HL-60 (cell line): ENCODE measurements around the gene IRX4.

Experiments used
- DNase-seq, 2 experiments: peaks; one replicate each; pipeline ENCODE4 v3.0.0-alpha.2; 2010 to 2020; ENCODE audit warnings: low read depth in 1 of 2, low spot score in 1 of 2
- H3K27ac ChIP-seq: fragments of 250-450 bp; sonication (Bioruptor Pico); replicated peaks from 2 replicates; pipeline ENCODE4 v1.5.1; 2020; ENCODE audit warnings: mild to moderate bottlenecking, moderate library complexity
- H3K27me3 ChIP-seq: fragments of 250-450 bp; sonication (Bioruptor Pico); 2 replicates; pipeline ENCODE4 v1.5.1; 2021; ENCODE audit warnings: mild to moderate bottlenecking, moderate library complexity; ENCODE audit not compliant: insufficient read depth, poor library complexity, severe bottlenecking
- H3K4me3 ChIP-seq: replicated peaks from 2 replicates; pipeline ENCODE4 v1.5.1; 2011; ENCODE audit warnings: mild to moderate bottlenecking, control low read depth, low read length; ENCODE audit not compliant: insufficient read depth
- GABPA ChIP-seq: IDR thresholded peaks from 2 replicates; pipeline ENCODE4 v1.6.1; 2012; ENCODE audit warnings: low read depth
- POLR2AphosphoS5 ChIP-seq: IDR thresholded peaks from 2 replicates; pipeline ENCODE4 v1.6.1; 2012; ENCODE audit warnings: low read depth
- SPI1 ChIP-seq: IDR thresholded peaks from 2 replicates; pipeline ENCODE4 v1.6.1; 2012; ENCODE audit warnings: low read depth, mild to moderate bottlenecking, borderline replicate concordance
- TF ChIP-seq, protein P1 (sequence below): IDR thresholded peaks from 2 replicates; pipeline ENCODE4 v1.6.1; 2012; ENCODE audit warnings: low read depth; ENCODE audit not compliant: insufficient replicate concordance
- TF ChIP-seq, protein P2 (sequence below): IDR thresholded peaks from one replicate; pipeline ENCODE4 v1.5.1; 2011; ENCODE audit warnings: low read length, control low read depth, inconsistent platforms; ENCODE audit not compliant: insufficient read depth

IRX4 gene

DNA sequence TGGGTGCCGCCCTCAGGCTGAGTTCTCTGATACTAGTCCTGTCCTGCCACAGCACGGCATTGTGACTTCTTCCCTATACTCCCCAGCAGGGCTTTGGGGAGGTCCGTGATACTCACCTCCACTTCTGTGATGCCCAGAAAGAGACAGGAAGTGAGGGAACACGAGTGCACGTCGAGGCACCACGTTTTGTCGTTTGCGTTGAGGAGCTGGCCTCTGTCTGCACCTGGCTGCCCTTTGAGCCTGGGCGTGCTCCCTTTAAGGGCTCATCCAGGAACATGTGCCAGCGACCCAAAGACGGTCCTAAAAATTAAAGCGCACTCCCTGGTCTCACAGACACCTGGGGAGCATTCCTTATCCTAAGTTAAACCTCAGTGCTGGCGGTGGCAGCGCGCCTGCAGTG is 8.7 kb upstream of the IRX4 start:
- TF ChIP-seq, protein P1, sequence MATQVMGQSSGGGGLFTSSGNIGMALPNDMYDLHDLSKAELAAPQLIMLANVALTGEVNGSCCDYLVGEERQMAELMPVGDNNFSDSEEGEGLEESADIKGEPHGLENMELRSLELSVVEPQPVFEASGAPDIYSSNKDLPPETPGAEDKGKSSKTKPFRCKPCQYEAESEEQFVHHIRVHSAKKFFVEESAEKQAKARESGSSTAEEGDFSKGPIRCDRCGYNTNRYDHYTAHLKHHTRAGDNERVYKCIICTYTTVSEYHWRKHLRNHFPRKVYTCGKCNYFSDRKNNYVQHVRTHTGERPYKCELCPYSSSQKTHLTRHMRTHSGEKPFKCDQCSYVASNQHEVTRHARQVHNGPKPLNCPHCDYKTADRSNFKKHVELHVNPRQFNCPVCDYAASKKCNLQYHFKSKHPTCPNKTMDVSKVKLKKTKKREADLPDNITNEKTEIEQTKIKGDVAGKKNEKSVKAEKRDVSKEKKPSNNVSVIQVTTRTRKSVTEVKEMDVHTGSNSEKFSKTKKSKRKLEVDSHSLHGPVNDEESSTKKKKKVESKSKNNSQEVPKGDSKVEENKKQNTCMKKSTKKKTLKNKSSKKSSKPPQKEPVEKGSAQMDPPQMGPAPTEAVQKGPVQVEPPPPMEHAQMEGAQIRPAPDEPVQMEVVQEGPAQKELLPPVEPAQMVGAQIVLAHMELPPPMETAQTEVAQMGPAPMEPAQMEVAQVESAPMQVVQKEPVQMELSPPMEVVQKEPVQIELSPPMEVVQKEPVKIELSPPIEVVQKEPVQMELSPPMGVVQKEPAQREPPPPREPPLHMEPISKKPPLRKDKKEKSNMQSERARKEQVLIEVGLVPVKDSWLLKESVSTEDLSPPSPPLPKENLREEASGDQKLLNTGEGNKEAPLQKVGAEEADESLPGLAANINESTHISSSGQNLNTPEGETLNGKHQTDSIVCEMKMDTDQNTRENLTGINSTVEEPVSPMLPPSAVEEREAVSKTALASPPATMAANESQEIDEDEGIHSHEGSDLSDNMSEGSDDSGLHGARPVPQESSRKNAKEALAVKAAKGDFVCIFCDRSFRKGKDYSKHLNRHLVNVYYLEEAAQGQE: no peak
- TF ChIP-seq, protein P2, sequence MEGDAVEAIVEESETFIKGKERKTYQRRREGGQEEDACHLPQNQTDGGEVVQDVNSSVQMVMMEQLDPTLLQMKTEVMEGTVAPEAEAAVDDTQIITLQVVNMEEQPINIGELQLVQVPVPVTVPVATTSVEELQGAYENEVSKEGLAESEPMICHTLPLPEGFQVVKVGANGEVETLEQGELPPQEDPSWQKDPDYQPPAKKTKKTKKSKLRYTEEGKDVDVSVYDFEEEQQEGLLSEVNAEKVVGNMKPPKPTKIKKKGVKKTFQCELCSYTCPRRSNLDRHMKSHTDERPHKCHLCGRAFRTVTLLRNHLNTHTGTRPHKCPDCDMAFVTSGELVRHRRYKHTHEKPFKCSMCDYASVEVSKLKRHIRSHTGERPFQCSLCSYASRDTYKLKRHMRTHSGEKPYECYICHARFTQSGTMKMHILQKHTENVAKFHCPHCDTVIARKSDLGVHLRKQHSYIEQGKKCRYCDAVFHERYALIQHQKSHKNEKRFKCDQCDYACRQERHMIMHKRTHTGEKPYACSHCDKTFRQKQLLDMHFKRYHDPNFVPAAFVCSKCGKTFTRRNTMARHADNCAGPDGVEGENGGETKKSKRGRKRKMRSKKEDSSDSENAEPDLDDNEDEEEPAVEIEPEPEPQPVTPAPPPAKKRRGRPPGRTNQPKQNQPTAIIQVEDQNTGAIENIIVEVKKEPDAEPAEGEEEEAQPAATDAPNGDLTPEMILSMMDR: no peak
- TF ChIP-seq GABPA: no peak
- TF ChIP-seq POLR2AphosphoS5: no peak
- no peak for TF ChIP-seq SPI1
- H3K27me3 ChIP-seq: peaks cover 31% of the 10 kb centered on the region
- no peak for DNase-seq
- no peak overlapping the region for H3K27ac ChIP-seq
- no peak overlapping the region for H3K4me3 ChIP-seq

DNA sequence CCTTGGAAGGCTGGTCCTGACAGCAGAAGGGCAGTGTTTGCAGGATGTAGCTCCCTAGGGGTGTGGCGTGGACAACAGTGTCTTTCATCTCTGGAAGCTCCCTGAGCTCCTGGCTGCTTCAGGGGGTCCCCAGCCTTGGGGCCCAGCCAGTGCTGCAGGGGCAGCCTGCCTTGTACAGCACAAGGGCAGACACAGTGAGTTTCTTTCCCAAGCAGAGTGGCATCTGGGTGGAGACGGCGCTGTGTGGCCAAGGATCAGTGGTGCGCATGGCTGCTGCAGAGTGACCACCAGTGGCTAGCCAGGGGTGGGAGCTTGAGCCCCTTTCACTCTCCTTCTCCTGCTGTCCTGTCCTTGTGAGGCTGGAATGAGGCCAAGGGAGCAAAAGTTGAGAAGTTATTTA is 7.6 kb upstream of the IRX4 start:
- TF ChIP-seq SPI1 (no peak), GABPA (no peak), POLR2AphosphoS5 (no peak)
- TF ChIP-seq, protein P2: no peak
- TF ChIP-seq, protein P1: no peak
- peaks cover 40% of the 10 kb centered on the region for H3K27me3 ChIP-seq
- H3K27ac ChIP-seq: no peak overlapping the region
- no peak for DNase-seq
- H3K4me3 ChIP-seq: no peak overlapping the region

DNA sequence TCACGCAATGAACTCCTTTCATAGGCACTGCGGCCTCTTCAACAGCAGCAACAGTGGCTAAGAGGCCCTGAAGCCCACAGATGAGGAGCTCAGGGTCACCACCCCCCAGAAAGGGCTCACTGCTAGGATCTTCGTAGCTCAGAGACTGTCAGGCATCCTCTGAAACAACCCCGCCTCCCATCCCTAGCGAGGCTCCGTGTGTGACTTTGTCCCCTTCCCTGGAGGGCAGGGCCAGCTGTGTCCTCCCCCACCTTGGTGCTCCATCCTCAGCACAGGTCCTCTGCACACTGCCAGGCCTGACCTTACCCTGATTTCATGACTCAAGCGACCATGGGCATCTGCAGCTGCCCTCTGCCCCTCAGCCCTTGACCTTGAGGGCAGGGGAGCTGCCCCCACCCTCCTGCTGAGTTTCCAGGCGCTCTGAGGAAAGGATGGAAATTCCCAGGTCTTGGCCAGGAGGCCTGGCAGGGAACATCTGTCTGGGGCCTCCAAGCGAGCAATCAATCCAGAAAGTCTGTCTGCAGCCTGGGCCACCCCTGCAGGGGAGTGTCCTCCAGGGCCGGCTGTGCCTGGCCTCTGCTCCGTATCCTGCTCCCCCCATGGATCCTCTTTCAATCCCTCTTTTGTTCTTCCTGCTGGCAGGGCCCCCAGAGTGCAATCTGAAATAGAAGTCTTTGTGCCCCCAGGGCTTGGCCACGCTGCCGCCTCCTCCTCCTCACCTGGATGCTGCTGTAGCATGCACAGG is 6.8 kb upstream of the IRX4 start:
- Histone ChIP-seq H3K27me3 (peaks cover 46% of the 10 kb centered on the region), H3K4me3 (no peak overlapping the region), H3K27ac (no peak overlapping the region)
- TF ChIP-seq POLR2AphosphoS5 (no peak), SPI1 (no peak), GABPA (no peak)
- TF ChIP-seq, protein P2: no peak
- TF ChIP-seq, protein P1: no peak
- no peak for DNase-seq
